Astrocyte (in vitro differentiated cells and primary cell): ENCODE results near the gene FRMD4A. TPM values are rescaled to one million over a fixed set of nuclear protein-coding genes. Genes with fewer than 3 reads are reported as not detected.
A peak's percentile ranks its signal among the peaks of the same experiment; 100 is the strongest.

ENCODE experiments used
- DNase-seq: peaks from one replicate; pipeline ENCODE4 v3.0.0-alpha.2; 2010; ENCODE audit warnings: low read depth
- FAIRE-seq: peaks from 2 replicates; lab custom pipeline; 2011; peaks lifted over from hg19 to GRCh38; lab: Jason Lieb, UNC
- H2AFZ ChIP-seq: 2 replicates; pipeline ENCODE4 v1.6.0; 2012; ENCODE audit warnings: low read depth, low read length, inconsistent platforms
- H3K27ac ChIP-seq: 2 replicates; pipeline ENCODE4 v1.5.1; 2011; ENCODE audit warnings: low read depth, low read length, inconsistent platforms
- H3K27me3 ChIP-seq: 2 replicates; pipeline ENCODE4 v1.6.0; 2011; ENCODE audit warnings: low read length, inconsistent platforms; ENCODE audit not compliant: insufficient read depth
- H3K36me3 ChIP-seq: 2 replicates; pipeline ENCODE4 v1.5.1; 2011; ENCODE audit warnings: low read length, inconsistent platforms; ENCODE audit not compliant: insufficient read depth
- H3K4me1 ChIP-seq: 2 replicates; pipeline ENCODE4 v1.5.1; 2011; ENCODE audit warnings: low read length, inconsistent platforms; ENCODE audit not compliant: insufficient read depth
- H3K4me2 ChIP-seq: 2 replicates; pipeline ENCODE4 v1.6.0; 2012; ENCODE audit warnings: low read length, inconsistent platforms
- H3K4me3 ChIP-seq: 2 replicates; pipeline ENCODE4 v1.5.1; 2011; ENCODE audit warnings: low read depth, mild to moderate bottlenecking, low read length, inconsistent platforms; ENCODE audit not compliant: insufficient read depth
- H3K79me2 ChIP-seq: 2 replicates; pipeline ENCODE4 v1.6.0; 2012; ENCODE audit warnings: mild to moderate bottlenecking, low read length, inconsistent platforms; ENCODE audit not compliant: insufficient read depth
- H3K9ac ChIP-seq: 2 replicates; pipeline ENCODE4 v1.6.0; 2012; ENCODE audit warnings: mild to moderate bottlenecking, low read length, inconsistent platforms
- H3K9me3 ChIP-seq: 2 replicates; pipeline ENCODE4 v1.5.1; 2012; ENCODE audit warnings: low read depth, mild to moderate bottlenecking, low read length, inconsistent platforms; ENCODE audit not compliant: insufficient read depth
- H4K20me1 ChIP-seq: 2 replicates; pipeline ENCODE4 v1.6.0; 2012; ENCODE audit warnings: low read length, inconsistent platforms; ENCODE audit not compliant: insufficient read depth
- H3K27ac Mint-ChIP-seq: one replicate; pipeline ENCODE4 v1.8.0; 2021; ENCODE audit warnings: mild to moderate bottlenecking, mixed read lengths; ENCODE audit not compliant: unreplicated experiment
- H3K27me3 Mint-ChIP-seq: one replicate; pipeline ENCODE4 v1.8.0; 2021; ENCODE audit warnings: low read depth, mixed read lengths; ENCODE audit not compliant: unreplicated experiment
- H3K36me3 Mint-ChIP-seq: one replicate; pipeline ENCODE4 v1.8.0; 2021; ENCODE audit warnings: low read depth, mixed read lengths; ENCODE audit not compliant: unreplicated experiment
- H3K4me1 Mint-ChIP-seq: one replicate; pipeline ENCODE4 v1.8.0; 2021; ENCODE audit warnings: low read depth, mixed read lengths; ENCODE audit not compliant: unreplicated experiment
- H3K4me3 Mint-ChIP-seq: one replicate; pipeline ENCODE4 v1.8.0; 2021; ENCODE audit warnings: mild to moderate bottlenecking, moderate library complexity, mixed read lengths; ENCODE audit not compliant: unreplicated experiment
- H3K9me3 Mint-ChIP-seq: one replicate; pipeline ENCODE4 v1.8.0; 2021; ENCODE audit warnings: mild to moderate bottlenecking, mixed read lengths; ENCODE audit not compliant: unreplicated experiment
- CTCF ChIP-seq: IDR thresholded peaks from 2 replicates; pipeline ENCODE4 v1.5.1; 2011; ENCODE audit warnings: low read depth, mild to moderate bottlenecking, inconsistent platforms, low read length, moderate library complexity; ENCODE audit not compliant: insufficient read depth
- EZH2 ChIP-seq: IDR thresholded peaks from 2 replicates; pipeline ENCODE4 v1.6.1; 2012; ENCODE audit warnings: mild to moderate bottlenecking, low read length, inconsistent platforms; ENCODE audit not compliant: insufficient read depth
- total RNA-seq: library from RNA; stranded (reverse); gene quantifications from 2 replicates; pipeline ENCODE4 v1.2.1, GENCODE V29; 2021

The FRMD4A gene
- total RNA-seq, 1 donor from 2014 or later: 82.5 TPM

- Histone ChIP-seq H3K4me2 (no peak overlapping the region), H3K27ac (no peak overlapping the region), H3K79me2 (no peaks in the 10 kb centered on the region), H3K9me3 (no peaks in the 10 kb centered on the region), H3K4me3 (no peak overlapping the region), H2AFZ (no peak overlapping the region), H3K9ac (no peak overlapping the region), H3K27me3 (peaks cover 19% of the 10 kb centered on the region), H4K20me1 (no peaks in the 10 kb centered on the region), H3K4me1 (no peaks in the 10 kb centered on the region), H3K36me3 (no peaks in the 10 kb centered on the region)
- H3K4me3 Mint-ChIP-seq: no peak overlapping the region
- no peak for FAIRE-seq
- TF ChIP-seq EZH2: no peak
- no peak for TF ChIP-seq CTCF
- peaks cover 4% of the 10 kb centered on the region for H3K9me3 Mint-ChIP-seq
- DNase-seq: no peak
- peaks cover 18% of the 10 kb centered on the region for H3K27me3 Mint-ChIP-seq
- no peak overlapping the region for H3K27ac Mint-ChIP-seq
- no peaks in the 10 kb centered on the region for H3K36me3 Mint-ChIP-seq
- no peaks in the 10 kb centered on the region for H3K4me1 Mint-ChIP-seq
These were observed 172.1 kb downstream of the FRMD4A start for GRCh38 chr10:14158575-14158974.

GRCh38 chr10:14156104-14156503 lies 174.6 kb downstream of the FRMD4A start:
- H3K9me3 Mint-ChIP-seq: peaks cover 4% of the 10 kb centered on the region
- Histone ChIP-seq H4K20me1 (no peaks in the 10 kb centered on the region), H3K4me3 (no peak overlapping the region), H3K27me3 (peaks cover 4% of the 10 kb centered on the region), H3K36me3 (no peaks in the 10 kb centered on the region), H3K27ac (no peak overlapping the region), H3K4me1 (no peaks in the 10 kb centered on the region), H2AFZ (no peak overlapping the region), H3K9ac (no peak overlapping the region), H3K4me2 (no peak overlapping the region), H3K79me2 (no peaks in the 10 kb centered on the region), H3K9me3 (no peaks in the 10 kb centered on the region)
- TF ChIP-seq CTCF: no peak
- TF ChIP-seq EZH2: no peak
- no peaks in the 10 kb centered on the region for H3K4me1 Mint-ChIP-seq
- no peak overlapping the region for H3K27ac Mint-ChIP-seq
- DNase-seq: no peak
- peaks cover 2% of the 10 kb centered on the region for H3K36me3 Mint-ChIP-seq
- no peak overlapping the region for H3K4me3 Mint-ChIP-seq
- peak; percentile 5 for FAIRE-seq
- H3K27me3 Mint-ChIP-seq: peaks cover 13% of the 10 kb centered on the region

GRCh38 chr10:14153570-14154055 lies 177.1 kb downstream of the FRMD4A start:
- Mint-ChIP-seq H3K4me1 (peaks cover 3% of the 10 kb centered on the region), H3K4me3 (no peak overlapping the region), H3K36me3 (peaks cover 2% of the 10 kb centered on the region), H3K27ac (no peak overlapping the region), H3K9me3 (peaks cover 4% of the 10 kb centered on the region), H3K27me3 (peaks cover 11% of the 10 kb centered on the region)
- H2AFZ ChIP-seq: peak overlapping the region; percentile 49
- no peaks in the 10 kb centered on the region for H3K9me3 ChIP-seq
- no peaks in the 10 kb centered on the region for H3K36me3 ChIP-seq
- H4K20me1 ChIP-seq: no peaks in the 10 kb centered on the region
- peak overlapping the region; percentile 65 for H3K4me2 ChIP-seq
- H3K4me3 ChIP-seq: no peak overlapping the region
- no peaks in the 10 kb centered on the region for H3K4me1 ChIP-seq
- no peak overlapping the region for H3K9ac ChIP-seq
- no peak for TF ChIP-seq CTCF
- no peak for TF ChIP-seq EZH2
- no peaks in the 10 kb centered on the region for H3K79me2 ChIP-seq
- FAIRE-seq: no peak
- no peak for DNase-seq
- H3K27ac ChIP-seq: no peak overlapping the region
- H3K27me3 ChIP-seq: no peaks in the 10 kb centered on the region
